Activated T-cell treated with anti-CD3 and anti-CD28 coated beads for 48 hours (primary cell): Measurements from ENCODE around the gene MYO15B.

ENCODE experiments used
- DNase-seq: peaks from one replicate; pipeline ENCODE4 v3.0.0-alpha.2; 2020; ENCODE audit warnings: low read depth

Gene MYO15B

DNA sequence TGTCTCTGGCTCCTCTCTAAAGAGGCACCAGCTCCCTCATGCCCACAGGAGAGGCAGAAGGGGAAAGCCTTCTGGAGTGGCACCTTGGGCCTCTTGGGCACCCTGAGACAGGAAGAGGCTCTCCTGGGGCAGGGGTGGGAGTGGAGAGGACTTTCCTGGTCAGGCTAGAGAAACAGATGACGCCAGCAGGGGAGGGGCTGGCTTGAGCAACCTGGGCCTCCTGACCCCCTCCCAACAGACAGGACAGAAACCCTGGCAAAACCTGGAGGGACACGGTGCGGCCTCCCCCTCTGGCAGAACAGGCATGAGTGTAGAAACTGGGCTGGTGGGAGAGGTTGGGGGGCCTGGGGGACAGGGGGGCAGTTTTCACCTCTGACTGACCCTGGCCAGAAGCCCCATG, 51.7 kb downstream of the MYO15B start:
- DNase-seq: no peak

DNA sequence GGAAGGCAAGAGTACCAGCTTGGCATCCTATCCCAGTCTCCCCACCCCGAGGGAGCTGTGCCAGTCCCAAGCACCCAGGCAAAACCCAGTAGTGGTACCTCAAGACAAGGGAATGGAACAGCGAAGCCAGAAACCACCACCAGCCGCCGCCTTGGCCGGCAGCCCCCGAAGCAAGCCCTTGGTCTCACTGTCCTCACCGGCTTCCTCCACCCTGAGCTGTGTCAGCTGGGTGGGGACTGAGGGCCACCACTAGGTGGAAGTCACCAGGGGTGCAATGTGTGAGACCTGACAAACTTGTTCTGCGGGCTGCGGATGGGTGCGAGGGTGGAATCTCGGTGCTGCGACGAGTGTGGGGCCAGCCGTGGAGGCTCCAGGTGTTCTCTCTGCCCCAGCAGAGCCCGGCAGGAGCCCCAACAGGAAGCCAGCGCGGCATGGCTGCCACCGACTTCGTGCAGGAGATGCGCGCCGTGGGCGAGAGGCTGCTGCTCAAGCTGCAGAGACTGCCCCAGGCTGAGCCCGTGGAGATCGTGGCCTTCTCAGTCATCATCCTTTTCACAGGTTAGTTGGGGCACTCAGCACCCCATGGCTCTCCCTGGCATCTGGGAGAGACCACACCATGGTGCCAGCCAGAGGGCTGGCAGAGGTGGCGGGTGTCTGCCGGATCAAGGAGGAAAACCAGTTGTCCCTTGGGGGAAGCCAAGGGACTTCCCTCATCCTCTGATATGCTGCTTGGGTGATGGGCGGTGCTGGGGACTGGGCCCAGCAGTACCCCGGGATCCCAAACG, 52.4 kb downstream of the MYO15B start:
- DNase-seq: no peak

DNA sequence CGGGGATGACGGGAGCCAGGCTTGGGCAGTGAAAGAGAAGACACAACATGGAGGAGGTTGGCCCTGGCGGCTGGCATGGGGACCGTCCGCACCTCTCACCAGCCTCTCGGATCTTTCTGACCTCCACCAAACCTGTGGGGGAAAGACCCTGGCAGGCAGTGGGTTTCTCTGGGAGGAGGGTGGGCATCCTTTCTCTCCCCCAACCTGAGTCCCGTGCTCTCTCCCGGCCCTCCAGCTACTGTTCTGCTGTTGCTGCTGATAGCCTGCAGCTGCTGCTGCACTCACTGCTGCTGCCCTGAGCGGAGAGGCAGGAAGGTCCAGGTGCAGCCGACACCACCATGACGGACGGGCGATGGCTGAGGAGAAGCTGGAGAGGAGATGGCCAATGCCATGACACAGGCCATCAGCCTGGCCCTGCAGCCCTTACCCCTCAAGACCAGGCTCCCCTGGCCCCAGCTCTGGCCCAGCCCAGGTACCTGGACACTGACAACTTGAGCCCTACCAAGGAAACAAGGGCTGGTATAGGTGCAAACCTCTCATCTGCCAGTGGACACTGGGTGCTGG, 53.0 kb downstream of the MYO15B start:
- no peak for DNase-seq

DNA sequence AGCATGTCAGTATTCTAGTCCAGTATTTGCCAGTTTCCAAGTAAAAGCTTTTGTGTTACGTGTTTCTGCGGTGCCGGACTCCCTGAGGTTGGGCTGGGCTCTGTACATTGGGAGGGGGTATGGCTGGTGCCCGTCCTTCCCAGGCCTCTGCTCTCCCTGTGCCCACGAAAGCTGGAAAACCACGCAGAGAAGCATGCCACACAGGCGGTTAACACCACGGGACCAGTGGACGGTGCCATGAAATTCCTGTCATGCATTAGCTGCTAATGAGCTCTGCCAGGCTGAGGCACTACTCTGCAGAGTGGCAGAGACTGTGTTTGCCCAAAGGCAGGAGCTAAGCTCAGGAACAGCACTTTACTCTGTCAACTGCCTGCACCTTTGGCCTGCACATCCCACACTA, 53.7 kb downstream of the MYO15B start:
- DNase-seq: no peak

GRCh38 chr17:75642182-75642783, 54.7 kb downstream of the MYO15B start:
- DNase-seq: no peak

- no peak for DNase-seq
Measured at GRCh38 chr17:75642784-75643642, 55.4 kb downstream of the MYO15B start.

DNA sequence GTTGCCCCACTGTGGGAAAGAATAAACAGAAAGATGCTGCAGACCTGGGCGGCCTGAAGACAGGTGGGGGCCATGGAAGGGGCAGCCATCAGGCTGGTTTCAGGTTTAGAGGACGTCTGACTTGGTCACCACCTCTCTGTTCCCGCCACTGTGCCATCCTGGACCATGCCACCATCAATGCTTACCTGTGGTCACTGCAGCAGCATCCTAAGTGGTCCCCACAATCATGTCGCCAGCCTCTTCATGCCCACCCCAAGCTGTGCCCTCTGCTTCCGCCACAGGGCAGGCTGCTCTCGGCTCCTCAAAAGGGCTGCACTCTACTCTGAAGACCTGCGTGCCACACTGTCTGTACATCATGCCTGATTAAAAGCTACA, 56.0 kb downstream of the MYO15B start:
- no peak for DNase-seq

DNA sequence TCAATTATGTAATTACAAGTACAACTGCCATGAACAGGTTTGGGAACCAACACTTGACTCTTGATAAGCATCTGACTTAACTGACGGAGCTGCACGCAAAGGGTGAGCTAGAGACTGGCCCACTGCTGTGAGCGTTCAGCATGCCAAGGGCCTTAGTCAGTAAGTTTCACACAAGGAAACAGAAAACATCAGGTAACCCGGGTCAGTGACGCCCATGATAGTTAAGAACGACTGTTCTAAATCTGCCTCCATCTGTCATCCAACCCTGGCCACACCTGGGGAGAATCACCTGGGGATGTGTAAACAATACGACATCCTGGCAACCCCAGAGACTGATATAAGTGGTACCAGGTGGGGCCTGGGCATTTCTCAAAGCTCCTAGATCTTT, 57.9 kb downstream of the MYO15B start:
- no peak for DNase-seq

- DNase-seq: no peak
Measured at GRCh38 chr17:75645889-75646637, 58.5 kb downstream of the MYO15B start.

DNA sequence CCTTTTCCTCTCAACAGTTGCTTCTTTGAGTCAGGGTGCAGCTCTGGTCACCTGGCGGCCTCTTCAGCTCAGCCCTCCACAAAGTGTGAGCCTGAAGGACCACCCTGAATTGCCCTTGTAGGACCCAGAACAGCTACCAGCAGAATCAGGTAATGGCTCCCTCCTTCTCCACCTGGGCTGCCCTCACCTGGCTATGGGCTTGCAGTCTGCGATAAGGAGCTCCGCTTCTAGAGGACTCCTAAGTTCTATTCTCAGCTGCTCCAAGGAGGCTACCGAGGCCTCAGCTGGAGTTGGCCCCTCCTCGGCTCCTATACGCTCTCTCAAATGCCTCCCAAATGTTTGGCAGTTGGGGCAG, 59.0 kb downstream of the MYO15B start:
- no peak for DNase-seq

GRCh38 chr17:75647061-75647460, 59.5 kb downstream of the MYO15B start:
- DNase-seq: no peak

- DNase-seq: no peak
Measured at GRCh38 chr17:75647921-75648320, 60.3 kb downstream of the MYO15B start.

- no peak for DNase-seq
Measured at GRCh38 chr17:75649687-75650086, 62.1 kb downstream of the MYO15B start.

DNA sequence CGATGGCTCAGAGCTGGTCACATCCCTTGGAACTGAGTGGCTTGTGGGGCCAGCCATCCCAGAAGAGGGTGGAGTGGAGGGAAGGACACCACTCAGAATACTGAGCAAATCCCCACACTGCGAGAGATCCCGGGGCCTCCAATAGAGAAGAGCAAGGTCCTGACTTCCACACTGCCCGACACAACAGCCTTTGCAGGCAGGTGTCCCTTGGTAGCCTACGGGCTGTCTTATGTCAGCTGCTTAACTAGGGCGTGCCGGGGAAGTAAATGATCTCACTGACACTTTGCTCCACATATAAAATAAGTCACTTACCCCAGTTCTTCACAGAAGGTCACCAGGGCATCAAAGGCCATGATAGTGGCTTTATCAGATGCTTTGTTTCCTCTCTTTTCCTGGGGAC, 63.3 kb downstream of the MYO15B start:
- no peak for DNase-seq

DNA sequence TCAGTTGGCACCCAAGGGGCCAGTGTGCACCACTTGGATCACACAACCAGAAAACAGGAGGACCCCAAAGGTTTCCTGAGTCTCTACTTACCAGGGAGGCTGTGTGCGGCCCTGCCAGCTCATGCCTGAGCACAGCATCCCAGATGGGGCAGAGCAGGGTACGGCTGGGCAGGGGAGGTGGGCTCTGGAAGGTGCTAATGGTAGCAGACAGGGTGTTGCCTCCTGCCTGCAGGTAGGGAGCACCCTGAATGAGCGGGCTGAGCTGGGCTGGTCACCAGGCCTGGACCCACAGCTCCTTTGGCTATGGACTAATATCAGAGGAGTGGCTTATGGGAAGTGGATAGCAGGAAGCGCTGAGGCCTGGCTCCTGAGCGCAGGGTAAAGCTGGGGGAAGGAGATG, 64.7 kb downstream of the MYO15B start:
- DNase-seq: no peak

DNA sequence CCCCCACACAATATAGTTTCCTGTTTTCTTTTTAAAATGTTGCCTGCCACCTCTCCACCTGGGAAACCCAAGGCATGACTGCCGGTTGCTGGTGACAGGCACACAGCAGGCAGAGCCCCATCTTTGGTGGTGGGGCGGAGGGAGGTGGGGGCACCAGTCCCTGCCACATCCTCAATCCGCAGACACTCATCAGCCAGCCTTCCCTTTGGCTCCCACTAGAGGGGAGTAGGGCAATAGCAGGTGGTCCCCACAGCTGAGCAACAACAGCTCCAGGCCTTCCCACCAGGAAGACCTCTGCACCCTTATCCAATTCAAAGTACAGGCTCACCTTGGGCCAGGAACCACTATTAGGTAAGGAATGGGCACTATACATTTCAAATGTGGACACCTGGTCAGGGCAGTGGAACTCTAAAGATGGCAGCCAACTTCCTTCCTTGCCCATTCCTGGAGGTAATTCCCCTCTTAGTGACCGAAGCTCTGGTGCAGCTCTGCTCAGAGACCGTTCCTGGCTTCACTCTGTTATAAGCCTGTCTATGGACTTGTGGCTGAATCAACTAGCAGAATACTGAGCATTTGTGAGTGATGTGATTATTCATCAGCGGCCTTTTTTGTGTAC, 65.4 kb downstream of the MYO15B start:
- DNase-seq: no peak

GRCh38 chr17:75654176-75654575, 66.6 kb downstream of the MYO15B start:
- DNase-seq: no peak

GRCh38 chr17:75658237-75658636, 70.6 kb downstream of the MYO15B start:
- no peak for DNase-seq

GRCh38 chr17:75661531-75661930, 73.9 kb downstream of the MYO15B start:
- DNase-seq: no peak

- no peak for DNase-seq
Measured at GRCh38 chr17:75662511-75662910, 74.9 kb downstream of the MYO15B start.

GRCh38 chr17:75664099-75664549, 76.5 kb downstream of the MYO15B start:
- DNase-seq: no peak

DNA sequence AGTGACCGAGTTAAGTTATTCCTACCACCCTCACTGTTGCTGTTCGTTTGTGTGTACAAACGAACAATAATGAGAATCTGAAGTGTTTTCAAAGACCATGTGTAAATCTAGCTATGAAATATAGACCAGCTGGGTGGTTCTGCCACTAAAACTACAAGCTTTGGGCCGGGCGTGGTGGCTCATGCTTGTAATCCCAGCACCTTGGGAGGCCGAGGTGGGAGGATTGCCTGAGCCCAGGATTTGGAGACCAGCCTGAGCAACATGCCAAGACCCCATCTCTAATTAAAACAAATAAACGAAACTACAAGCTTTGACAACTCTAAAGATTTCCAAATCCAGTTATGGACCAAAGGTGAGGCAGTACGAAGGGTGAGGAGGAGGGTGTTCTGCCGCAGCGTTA, 78.4 kb downstream of the MYO15B start:
- DNase-seq: no peak
